ENCODE results near the gene HMCES.

HMCES gene

GRCh38 chr3:129304962-129305222, 26.2 kb downstream of the HMCES start:
- DNase-seq, result peak in 1 of 2 experiments; percentile 31

- peak; percentile 93 to 98 for DNase-seq
Observed at GRCh38 chr3:129305592-129306091, 27.0 kb downstream of the HMCES start.

GRCh38 chr3:129308636-129309035, 30.0 kb downstream of the HMCES start:
- no peak for DNase-seq

- no peak for DNase-seq
Observed at GRCh38 chr3:129310111-129311011, 31.7 kb downstream of the HMCES start.

GRCh38 chr3:129311054-129311902, 32.6 kb downstream of the HMCES start:
- DNase-seq, result no peak

GRCh38 chr3:129312021-129312639, 33.5 kb downstream of the HMCES start:
- DNase-seq, result no peak

- DNase-seq, result no peak
Observed at GRCh38 chr3:129312671-129313414, 34.2 kb downstream of the HMCES start.

- peak in 1 of 2 experiments; percentile 27 for DNase-seq
Observed at GRCh38 chr3:129313415-129313664, 34.7 kb downstream of the HMCES start.

- peak in 1 of 2 experiments; percentile 37 for DNase-seq
Observed at GRCh38 chr3:129313665-129314385, 35.2 kb downstream of the HMCES start.

- DNase-seq, result peak; percentile 83 to 98
Observed at GRCh38 chr3:129314386-129315222, 35.9 kb downstream of the HMCES start.

GRCh38 chr3:129315223-129315997, 36.7 kb downstream of the HMCES start:
- DNase-seq, result peak in 1 of 2 experiments; percentile 59

GRCh38 chr3:129315998-129316247, 37.3 kb downstream of the HMCES start:
- no peak for DNase-seq

- DNase-seq, result peak; percentile 34 to 92
Observed at GRCh38 chr3:129316248-129317013, 37.8 kb downstream of the HMCES start.

- no peak for DNase-seq
Observed at GRCh38 chr3:129317014-129317771, 38.5 kb downstream of the HMCES start.

- DNase-seq, result no peak
Observed at GRCh38 chr3:129317848-129318247, 39.2 kb downstream of the HMCES start.

GRCh38 chr3:129318921-129319320, 40.3 kb downstream of the HMCES start:
- DNase-seq, result no peak

GRCh38 chr3:129320261-129320660, 41.6 kb downstream of the HMCES start:
- no peak for DNase-seq

GRCh38 chr3:129320825-129321487, 42.3 kb downstream of the HMCES start:
- DNase-seq, result no peak

GRCh38 chr3:129321887-129322286, 43.2 kb downstream of the HMCES start:
- DNase-seq, result no peak
